HG03045 (cell line): ENCODE results near the gene CDC73.

Source experiments
- ATAC-seq: cut with Tn5 transposase; IDR thresholded peaks from one replicate; pipeline ENCODE4 v1.9.1; 2021; ENCODE audit warnings: mild to moderate bottlenecking, moderate library complexity; ENCODE audit not compliant: unreplicated experiment

The CDC73 gene

GRCh38 chr1:193121616-193122593 is at the start of gene CDC73:
Gene CDC73, plus strand, starts transcription at chr1:193122031. Its CDS starts 170 bp downstream, at chr1:193122201.
- peak; percentile 94 for ATAC-seq

DNA sequence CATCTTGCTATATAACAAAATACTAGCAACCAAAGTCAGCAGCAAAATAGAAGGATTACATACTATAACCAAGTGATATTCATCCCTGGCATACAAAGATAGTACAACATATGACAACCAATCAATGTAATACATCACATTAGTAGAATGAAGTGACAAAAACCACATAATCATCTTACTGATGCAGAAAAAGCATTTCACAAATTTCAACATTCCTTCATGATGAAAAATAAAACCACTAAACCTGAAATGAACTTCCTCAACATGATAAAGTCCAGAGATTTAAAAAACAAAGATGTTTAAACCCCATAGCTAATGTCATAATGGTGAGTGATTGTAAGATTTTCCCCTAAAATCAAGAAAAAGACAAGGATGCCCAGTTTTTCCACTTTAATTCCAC is 43.8 kb upstream of the CDC73 start:
- no peak for ATAC-seq

GRCh38 chr1:193079187-193079586 is 42.6 kb upstream of the CDC73 start:
- ATAC-seq = no peak

DNA sequence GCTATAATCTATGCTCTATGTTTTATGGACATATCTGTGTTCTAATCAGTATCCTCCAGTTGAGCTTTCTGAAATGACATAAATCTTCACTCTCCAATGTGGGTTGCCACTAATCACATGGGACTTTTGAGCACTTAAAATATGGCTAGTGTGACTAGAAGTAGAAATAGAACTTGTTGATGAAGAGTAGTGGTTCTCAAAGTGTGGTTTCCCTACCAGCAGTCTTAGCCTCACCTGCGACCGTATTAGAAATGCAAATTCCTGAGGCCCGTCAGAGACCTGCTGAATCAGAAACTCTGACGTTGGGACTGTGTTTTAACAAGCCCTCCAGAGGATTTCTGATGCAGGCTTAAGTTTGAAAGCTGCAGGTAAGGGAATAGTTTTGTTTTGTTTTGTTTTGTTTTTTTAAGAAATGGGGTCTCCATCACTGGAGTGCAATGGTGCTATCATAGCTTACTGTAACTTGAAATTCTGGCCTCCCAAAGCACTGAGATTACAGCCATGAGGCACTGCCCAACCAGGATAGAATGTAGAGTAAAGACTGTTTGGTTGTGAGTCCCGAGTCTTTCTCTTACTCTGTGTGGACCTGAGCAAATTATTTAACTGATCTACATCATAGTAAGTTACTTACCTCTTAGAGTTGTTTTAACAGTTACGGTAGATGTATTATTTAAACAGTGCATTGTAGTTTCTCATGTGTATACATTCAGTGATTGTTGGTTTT is 38.3 kb upstream of the CDC73 start:
- peak; percentile 97 for ATAC-seq

- no peak for ATAC-seq
Measured at GRCh38 chr1:193085263-193085662, 36.6 kb upstream of the CDC73 start.

GRCh38 chr1:193086342-193086741 is 35.5 kb upstream of the CDC73 start:
- ATAC-seq = no peak

- ATAC-seq = no peak
Measured at GRCh38 chr1:193087893-193088292, 33.9 kb upstream of the CDC73 start.

DNA sequence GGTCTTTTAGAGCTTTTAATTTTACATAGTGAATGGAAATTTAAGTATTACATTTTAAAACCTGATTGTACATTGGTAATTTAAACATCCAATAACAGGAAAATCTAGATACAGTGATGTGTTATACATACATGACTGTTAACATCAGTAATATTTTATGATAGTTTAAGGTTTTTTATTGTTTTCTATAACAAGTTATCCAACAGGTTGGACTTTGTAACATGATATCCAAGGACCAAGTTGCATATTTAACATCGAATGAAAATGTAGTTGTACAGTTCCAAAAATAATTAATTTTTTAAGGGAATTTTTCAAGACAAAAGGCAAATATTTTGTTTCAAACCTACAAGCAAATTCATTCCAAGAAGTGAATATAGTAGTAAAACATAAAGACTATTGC is 31.0 kb upstream of the CDC73 start:
- no peak for ATAC-seq

GRCh38 chr1:193094112-193094511 is 27.7 kb upstream of the CDC73 start:
- no peak for ATAC-seq

- ATAC-seq = no peak
Measured at GRCh38 chr1:193102662-193103061, 19.2 kb upstream of the CDC73 start.

- no peak for ATAC-seq
Measured at GRCh38 chr1:193103759-193104501, 17.9 kb upstream of the CDC73 start.

GRCh38 chr1:193104502-193104906 is 17.3 kb upstream of the CDC73 start:
- peak; percentile 45 for ATAC-seq

- ATAC-seq = peak; percentile 96
Measured at GRCh38 chr1:193104907-193105820, 16.7 kb upstream of the CDC73 start, which contains the start of gene GLRX2. Gene GLRX2, minus strand, starts transcription at chr1:193105414. Its CDS starts 32 bp downstream, at chr1:193105382.

- ATAC-seq = no peak
Measured at GRCh38 chr1:193105821-193106177, 16.0 kb upstream of the CDC73 start.

DNA sequence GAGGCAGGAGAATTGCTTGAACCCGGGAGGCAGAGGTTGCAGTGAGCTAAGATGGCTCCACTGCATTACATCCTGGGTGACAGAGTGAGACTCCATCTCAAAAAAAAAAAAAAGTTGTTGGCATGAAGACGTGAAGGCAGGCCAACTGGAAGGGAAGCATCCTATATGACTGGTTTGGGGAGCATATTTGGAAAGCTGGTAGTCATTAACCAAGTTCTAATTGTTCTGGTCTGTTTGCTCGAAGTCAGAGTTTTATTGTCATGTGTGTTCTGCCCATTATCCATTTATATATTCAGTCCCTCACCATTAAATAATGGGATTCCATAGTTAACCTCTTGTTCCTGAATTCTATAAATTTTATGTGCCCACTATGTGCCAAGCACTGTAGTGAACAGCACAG is 13.4 kb upstream of the CDC73 start:
- no peak for ATAC-seq

- ATAC-seq = no peak
Measured at GRCh38 chr1:193109619-193110018, 12.2 kb upstream of the CDC73 start.

DNA sequence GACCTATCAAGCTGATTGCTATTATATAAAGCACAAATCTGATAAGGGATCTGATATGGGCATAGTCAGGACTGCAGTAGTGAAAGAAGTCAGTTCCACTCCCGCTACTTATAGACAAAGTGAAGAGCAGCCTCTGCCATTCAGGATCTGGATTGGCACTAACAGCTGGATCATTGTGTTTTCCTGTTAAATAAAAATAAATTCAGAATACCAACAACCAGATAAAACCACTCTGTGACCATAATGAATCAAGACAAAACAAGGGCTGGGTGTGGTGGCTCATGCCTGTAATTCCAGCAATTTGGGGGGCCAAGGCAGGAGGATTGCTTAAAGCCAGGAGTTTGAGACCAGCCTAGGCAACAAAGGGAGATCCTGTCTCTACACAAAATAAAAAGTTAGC is 11.6 kb upstream of the CDC73 start:
- ATAC-seq = no peak

GRCh38 chr1:193110864-193111263 is 11.0 kb upstream of the CDC73 start:
- ATAC-seq = no peak

GRCh38 chr1:193111641-193112090 is 10.2 kb upstream of the CDC73 start:
- ATAC-seq = no peak
